AML-193 (cell line): ENCODE measurements around the gene RHEX.
A peak's percentile ranks its signal among the peaks of the same experiment; 100 is the strongest.
"Not testable (repeated sequence)": the region's sequence is repeated elsewhere in the genome, so short reads cannot be mapped to it uniquely, and the experiment has no call there.

Experiments
- DNase-seq, 2 experiments: peaks; one replicate each; lab custom pipeline; 2025; lab: John Stamatoyannopoulos, UW

Gene RHEX, protein sequence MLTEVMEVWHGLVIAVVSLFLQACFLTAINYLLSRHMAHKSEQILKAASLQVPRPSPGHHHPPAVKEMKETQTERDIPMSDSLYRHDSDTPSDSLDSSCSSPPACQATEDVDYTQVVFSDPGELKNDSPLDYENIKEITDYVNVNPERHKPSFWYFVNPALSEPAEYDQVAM

DNA sequence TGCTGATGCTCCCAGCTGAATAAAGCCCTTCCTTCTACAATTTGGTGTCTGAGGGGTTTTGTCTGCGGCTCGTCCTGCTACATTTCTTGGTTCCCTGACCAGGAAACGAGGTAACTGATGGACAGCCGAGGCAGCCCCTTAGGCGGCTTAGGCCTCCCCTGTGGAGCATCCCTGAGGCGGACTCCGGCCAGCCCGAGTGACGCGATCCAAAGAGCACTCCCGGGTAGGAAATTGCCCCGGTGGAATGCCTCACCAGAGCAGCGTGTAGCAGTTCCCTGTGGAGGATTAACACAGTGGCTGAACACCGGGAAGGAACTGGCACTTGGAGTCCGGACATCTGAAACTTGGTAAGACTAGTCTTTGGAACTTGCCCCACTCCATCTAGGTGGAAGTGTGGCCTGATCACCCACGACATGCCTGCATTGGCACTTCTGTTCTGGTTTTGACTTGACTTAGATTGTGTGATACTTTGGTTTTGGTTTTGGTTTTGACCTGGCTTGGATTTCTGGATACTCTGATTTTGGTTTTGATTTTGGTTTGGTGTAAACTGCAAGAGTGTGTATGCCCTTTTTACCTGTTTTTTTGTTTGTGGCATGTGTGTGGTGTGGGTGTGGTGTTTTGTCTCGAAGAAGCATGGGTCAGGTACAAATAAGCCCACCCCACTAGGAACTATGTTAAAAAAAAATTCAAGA lies at the start of gene RHEX:
RHEX (plus strand) TSS at position 255 of the 692 bp plus-strand sequence. CDS start 44,656 bp downstream, outside the sequence.
- DNase-seq = not testable (repeated sequence)

DNA sequence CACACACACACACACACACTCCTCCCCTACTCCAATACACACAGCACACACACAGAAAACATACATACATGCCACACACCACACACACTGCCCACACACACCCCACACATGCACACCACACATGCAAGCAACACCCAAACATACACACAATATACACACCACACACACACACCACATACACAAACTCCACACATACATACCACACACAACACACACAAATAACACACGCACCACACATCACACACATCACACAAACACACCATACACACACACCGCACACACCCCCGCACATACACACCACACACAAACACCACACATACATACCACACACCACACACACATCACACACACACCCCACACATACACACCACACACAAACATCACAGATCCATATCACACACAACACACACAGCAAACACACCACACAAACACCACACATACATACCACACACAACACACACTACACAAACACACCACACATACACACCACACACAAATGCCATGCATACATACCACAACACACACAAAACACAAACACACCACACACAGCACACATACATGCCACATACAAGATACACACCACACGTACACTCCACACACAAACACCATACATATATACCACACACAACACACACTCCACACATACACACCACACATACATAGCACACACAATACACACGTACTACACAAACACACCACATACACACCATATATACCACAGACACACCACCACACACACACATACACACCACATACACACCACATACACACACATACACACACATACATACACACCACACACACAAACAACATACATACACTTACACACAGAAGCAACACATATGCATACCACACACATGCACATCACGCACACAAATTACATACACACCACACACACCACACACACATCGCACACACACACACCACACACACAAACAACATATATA lies 48.8 kb upstream of the RHEX start:
- DNase-seq = no peak

DNA sequence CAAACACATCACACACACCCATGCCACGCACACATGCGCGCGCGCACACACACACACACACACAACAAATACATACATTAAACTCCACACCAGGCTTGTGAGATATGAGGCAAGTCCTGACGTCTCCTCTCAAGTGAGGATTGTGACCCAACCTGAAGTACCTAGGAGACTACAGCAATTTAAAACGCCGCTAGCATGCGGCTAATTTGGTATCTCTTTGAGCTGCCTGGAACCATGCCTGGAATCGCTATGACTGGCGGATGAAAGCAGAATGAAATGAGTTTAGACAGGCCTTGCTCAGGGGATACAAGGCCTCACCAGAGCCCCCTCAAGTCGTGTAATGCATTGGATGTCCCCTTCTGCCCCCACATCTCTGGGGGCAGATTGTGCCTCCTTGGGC lies 48.1 kb upstream of the RHEX start:
- DNase-seq = no peak

DNA sequence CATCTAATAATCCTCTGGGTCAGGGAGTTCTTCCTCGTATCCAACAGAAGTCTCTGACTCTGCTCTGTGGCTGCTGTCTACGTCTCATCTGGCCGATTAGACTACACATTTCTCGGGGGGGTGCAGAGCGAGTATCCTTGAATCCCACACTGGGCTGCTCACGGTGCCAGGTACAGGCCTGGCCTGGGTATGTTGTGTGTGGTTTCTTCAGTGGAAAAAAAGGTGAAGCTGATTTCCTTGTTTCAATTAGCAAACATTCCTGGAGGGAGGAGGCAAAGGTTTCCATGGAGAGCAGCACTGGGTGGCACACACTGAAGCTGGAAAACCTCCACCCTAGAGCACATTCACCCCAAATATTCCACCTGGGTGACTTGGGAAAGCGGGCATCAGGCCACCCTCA lies 47.7 kb upstream of the RHEX start:
- no peak for DNase-seq

DNA sequence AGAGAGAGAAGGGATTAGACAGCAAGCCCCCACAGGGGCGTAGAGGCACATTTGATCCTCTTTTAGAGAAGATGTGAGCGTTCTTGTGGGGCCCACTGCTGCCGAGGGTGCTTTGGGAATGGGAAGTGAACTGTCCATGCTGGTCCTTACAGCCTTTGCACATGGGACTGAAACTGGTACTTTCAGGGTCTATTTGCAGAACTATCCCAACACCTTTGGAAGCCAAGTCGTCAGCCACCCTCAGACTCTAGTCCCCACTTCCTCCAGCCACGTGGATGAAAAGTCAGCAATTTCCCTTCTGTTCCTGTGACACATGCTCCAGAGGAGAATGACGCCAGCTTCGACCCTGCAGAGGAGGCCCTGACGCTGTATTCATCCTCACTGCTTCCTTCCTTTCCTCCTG lies 47.2 kb upstream of the RHEX start:
- DNase-seq = no peak

DNA sequence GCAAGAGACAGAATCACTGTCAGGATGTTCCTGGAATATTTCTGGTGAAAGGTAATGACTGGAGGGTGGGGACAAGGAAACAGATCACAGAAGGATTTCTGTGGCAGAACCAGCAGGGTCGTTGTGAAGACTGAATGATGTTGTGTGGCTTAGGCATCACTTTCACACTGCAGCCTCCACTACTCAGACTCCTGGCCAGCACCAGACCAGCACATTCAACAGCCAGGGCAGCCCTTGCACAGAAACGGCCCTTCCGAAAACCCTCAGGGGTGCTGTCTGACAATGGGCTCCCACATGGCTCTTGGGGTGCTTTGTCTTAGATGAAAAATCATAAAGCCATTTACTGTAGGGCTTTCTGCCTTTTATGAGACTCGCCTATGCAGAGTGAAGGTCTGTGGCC lies 46.0 kb upstream of the RHEX start:
- DNase-seq = no peak

DNA sequence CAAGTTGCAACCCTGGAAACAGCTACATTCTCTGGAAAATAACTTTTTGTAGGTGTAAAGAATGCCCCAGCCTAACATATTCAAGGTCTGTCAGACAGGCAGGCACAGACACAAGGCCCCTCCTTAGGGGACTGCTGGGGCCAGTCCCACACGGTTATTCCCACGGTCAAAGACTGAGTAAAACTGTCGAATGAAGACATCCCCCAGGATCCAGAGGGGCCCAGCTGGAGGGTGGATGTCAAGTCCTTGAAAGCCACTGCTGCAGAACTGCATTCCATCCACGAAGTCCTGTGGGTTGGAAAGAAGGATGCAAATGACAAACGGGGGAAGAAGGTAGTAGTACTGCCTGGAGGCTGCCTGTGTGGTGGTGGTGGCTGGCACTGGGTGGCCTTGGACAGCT lies 42.9 kb upstream of the RHEX start:
- no peak for DNase-seq

DNA sequence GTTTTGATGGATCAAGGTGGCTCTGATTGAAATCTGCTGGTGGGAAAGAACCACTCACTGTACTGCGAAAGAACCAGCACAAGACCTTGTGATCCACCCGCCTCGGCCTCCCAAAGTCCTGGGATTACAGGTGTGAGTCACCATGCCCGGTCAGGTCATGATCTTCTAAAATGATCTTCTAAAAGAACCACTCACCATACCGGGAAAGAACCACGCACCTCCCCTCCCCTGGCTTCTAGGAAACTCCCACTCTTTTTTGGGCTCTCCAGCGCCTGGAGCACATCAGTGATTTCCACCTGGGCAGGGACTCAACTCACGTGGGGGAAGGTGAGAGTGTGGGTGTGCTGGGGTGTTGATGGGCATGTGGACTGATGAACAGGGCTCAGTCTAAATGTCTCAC lies 41.9 kb upstream of the RHEX start:
- DNase-seq = no peak

DNA sequence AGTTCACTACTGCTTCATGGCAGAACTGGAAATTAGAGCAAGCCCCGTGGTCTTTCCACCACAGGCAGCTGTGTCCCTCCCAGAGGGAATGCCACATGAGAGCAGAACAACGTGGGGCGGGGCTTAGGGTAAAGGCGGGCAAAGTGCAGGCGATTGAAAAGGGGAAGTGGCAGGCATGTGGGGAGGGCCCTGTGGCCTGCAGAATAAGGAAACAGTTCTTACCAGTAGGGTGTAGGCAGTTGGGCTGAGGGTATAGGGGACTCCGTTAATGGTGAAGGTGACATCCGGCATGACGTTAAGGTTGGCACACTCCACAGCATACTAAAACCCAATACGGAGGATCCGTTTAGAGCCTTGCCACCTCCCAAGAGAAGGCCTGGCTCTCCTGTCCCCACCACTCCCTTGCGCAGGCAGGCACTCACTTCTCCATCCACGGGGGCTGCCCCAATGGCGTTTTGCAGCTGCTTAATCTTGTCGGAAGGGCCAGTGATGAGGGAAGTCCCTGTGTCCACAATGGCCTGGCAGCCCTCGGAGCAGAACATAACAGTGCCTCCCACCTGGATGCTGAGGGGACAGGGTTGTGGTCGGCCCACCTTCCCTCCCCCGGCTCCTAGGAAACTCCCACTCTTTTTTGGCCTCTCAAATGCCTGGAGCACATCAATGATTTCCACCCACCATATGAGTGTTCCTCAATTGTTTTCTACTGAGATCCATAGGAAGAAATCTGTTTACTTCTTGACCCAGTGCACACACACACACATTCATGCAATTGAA lies 40.7 kb upstream of the RHEX start:
- DNase-seq = peak; percentile 98

DNA sequence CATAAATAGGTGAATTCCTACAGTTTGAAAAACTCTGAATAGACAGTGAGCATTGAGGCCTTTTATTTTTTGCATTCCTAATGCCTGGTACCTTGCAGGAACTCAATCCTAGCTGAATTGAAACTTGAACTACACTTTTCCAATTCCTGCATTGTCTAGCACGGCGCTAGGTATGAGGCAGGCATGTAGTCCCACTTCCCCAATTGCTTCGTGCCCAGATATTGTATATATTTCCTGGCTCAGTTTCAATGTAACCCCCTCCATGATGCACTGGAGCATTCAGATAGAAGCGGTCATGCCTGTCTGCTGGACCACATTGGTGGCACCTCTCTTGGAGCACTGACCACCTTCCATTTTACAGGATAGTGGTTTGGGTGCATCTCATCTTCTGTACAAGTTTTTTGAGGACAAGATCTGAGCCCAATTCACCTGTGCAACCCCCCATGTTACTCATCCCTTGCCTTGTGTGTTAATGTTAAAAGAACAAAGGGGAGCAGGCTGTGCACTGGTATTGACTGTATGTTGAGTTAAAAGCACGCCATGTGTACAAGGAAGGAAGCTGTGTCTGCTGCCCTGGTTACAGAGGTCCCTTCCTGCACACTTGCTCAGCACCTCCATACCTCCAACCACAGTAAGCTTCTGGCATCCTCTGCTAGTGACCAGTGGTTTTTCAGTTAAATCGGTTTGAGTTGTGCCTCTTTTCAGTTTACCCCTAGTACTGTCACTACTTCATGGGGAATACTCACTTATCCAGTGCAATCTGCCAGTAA lies 39.8 kb upstream of the RHEX start:
- peak in 1 of 2 experiments; percentile 25 for DNase-seq

DNA sequence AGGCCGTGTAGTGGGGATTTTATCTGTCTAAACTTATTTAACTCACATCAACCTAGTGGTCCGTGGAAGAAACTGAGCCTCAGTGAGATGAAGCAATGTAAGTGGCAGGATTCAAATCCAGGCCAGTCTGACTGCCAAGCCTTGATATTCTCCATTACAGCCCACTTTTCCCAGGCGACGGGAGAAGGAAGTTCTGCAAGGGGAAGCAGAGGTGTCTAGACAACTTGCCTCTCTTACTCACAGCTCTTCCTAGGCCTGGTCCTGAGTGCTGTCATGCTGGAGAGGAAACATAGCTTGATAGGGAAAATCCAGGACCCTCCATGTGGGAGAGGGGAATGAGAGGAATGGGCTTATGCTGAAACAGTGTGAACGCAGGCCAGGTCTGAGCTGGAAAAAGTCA lies 38.4 kb upstream of the RHEX start:
- DNase-seq = no peak

DNA sequence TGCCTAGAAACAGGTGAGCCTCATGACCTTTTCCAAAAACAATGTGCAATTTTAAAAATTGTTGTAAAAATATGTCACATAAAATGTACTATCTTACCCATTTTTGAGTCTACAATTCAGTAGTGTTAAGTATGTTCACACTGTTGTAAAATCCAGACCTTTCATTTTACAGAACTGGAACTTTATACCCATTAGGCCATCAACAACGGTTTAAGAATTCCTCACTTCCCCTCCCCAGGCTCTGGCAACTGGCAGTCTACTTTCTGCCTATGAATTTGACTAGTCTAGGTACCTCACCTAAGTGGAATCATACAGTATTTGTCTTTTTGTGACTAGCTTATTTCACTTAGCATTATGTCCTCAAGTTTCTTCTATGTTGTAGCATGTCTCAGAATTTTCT lies 37.9 kb upstream of the RHEX start:
- no peak for DNase-seq

DNA sequence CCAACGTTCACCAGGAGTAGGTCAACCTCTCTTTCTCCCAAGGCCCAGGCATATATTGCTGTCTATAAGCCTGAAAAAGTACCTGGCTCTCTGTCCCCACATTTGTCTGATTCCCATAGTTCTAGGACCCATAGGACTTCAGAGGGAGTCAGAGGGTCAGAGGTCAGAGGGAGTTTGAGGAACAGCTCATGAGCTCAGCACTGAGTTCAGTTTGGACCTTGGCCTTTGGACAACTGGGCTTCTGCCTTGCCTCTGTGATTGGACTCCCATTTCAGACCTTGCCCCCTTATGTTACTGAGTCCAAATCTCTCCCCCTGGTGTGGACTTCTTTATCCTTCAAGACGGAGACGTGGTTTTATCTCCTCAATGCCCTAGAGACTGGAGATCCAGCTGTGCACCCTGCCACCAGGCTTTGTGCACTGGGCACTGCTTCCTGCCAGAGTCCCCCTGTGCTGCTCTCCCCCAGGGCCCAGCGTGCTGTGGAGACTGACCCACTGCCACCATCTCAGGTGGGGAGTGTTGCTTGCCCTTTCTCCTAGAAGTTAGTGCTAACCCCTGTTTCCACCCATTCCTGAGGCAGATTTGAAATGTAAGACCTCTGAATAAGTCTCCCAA lies 32.5 kb upstream of the RHEX start:
- DNase-seq = no peak

DNA sequence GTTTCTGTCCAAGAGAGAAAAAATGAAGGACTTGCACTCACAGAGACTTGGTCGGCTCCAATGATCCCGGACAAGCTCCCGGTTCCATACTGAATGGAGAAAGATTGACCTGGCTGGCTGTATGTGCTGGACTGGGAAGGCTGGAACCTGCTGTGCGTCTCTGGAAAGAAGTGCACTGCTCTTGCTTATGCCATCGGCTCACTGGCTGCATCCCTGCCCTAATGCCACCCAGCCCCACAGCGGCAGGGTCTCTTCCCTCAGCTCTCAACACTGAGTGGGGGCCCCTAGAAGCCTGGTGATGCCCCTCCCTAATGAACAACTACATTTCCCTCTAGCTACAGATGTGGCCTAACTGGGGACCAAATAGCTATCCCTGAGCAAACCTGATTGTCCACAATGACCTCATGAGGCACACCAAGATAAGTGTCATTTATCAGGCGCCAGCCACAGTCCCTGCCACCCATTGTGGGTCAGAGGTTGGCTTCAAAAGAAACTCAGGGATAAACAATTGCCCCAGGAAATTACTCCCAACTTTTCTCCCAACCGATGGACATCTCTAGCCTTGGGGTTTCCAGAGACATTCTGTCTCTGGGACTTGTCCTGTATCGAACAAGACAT lies 31.9 kb upstream of the RHEX start:
- DNase-seq = no peak

DNA sequence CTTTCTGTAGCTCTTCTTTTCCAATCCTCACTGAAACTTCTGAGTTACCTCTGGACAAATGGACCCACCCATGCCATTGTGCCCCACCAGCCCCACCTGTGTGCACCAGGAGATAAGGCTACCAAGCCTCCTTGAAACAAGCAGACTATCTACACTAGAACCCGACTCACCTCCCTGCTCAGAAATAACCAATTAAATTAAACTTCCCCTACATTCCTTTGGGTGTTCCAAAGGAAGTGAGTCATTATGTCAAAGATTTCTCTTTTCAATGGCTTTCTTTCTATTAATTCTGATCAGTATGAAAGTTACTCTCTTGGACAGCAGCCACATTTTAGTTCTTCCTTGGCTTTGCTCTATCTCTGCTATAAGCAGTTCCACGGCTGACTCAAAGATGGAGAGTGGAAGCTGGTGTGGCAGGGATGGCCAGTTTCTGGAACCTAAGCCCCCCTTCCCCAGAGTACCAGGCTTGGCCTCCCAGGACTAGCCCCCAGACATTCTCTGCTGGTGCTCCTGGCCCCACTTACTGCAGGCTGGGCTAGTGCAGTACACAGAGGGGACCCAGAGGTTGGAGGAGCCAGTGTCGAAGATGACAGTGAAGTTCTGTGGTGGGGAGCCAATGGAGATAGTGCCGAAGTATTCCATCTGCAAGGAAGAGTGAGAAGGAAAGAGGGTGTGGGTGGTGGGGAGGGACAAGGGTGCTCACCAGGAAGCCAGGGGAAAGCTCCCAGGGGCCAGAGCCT lies 31.2 kb upstream of the RHEX start:
- DNase-seq = no peak

DNA sequence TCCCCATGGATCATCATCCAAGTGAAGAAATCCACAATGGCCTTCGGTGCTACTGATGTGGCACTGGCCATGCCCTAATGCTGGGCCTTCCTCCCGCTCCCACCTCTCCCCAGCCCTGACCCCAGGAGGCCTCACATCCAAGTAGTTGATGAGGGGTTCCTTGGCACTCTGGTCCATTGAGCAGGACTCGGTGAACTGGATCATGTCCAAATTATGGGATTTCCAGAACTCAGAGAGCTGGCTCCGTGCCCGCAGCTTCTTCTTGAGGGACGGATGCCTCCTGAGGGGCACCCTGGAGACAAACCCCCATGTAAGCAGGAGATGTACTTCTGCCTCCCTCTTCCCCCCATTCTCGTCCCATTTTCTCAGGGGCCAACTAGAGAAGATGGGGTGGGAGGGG lies 30.2 kb upstream of the RHEX start:
- no peak for DNase-seq

DNA sequence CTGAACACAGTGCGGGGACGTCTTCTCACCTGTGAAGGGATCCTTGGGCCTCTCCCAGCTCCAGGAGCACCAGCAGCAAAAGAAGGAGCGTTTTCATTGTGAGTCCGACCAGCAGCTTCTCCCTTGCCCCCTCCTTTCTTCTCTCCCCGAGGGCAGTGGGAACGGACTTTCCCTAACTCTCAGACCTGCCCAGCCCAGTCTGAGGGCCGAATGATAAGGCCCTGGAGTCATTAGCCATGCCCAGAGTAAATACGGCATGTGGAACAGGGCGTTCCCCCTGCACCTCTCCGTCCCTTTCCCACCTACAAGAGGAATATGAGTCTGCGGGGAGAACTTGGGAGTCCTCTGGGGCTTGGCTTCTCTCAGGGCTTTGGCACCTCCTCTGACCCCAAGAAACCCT lies 29.3 kb upstream of the RHEX start, which contains the start of gene CTSE:
CTSE (minus strand) TSS at position 201 of the 400 bp plus-strand sequence; CDS start at position 97, 104 bp downstream.
- DNase-seq = no peak

DNA sequence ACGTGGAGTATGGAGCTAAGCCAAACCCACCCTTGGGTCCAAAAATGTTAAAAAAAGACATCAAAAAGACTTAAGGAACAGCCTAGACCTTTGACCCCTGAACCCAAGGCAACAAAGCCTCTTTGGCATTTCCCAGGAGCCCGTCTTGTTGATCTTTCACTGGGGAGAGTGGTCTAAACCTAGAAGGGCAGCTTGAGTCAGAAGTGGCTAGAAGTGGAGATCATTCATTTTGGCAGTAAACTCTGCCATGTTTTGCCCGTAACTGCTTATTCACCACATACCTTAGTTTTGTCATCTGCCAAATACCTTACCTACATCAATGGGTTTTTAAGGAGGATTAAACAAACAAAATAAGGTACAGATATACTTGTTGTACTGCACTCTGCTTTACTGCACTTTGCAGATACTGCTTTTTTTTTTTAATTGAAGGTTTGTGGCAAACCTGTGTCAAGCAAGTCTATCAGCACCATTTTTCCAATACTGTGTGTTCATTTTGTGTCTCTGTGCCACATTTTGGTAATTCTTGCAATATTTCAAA lies 27.6 kb upstream of the RHEX start:
- DNase-seq = no peak

DNA sequence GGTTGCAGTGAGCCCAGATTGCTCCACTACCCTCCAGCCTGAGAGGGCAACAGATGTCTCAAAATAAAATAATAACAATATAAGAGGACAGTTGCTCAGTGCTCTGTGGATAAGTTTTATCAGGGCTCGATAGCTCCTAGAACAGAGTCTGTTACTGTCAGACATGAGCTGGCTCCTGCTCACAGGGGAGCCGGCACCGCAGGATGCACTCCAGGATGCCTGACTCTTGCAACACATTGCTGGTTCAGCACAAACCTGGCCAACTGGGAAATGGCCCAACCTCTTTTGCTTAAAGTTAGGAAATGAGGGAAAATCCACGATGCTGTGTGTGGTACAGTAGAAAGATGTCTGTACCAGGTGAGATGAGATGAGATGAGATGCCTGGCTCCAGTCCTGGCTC lies 23.5 kb upstream of the RHEX start:
- DNase-seq = no peak
